ENCODE measurements around the gene ANTXR1. TPM values are rescaled to one million over a fixed set of nuclear protein-coding genes. Genes with fewer than 3 reads are reported as not detected.

ANTXR1 gene
- polyA plus RNA-seq, 1 donor (not counting 4 experiments of a cell fraction or from before 2014, with no cell fraction given): 20.4 TPM

- Histone ChIP-seq H3K36me3 (ENCODE audit: control insufficient read depth in 2 of 2, extremely low read depth in 1 of 2, insufficient read depth in 2 of 2, low read length in 2 of 2) (peaks cover 0 to 2% of the 10 kb centered on the region in 2 experiments), H3K4me2 (ENCODE audit: control insufficient read depth, extremely low read depth, insufficient read depth, low read depth, low read length) (no peak overlapping the region), H2AFZ (ENCODE audit: control insufficient read depth, low read length) (no peak overlapping the region), H3K4me3 (ENCODE audit: control insufficient read depth in 2 of 3, extremely low read depth in 1 of 3, insufficient read depth in 2 of 3, low read depth in 1 of 3, low read length in 3 of 3) (no peak overlapping the region), H3K9ac (ENCODE audit: control insufficient read depth, extremely low read depth, insufficient read depth, low read length) (no peak overlapping the region), H3K27ac (ENCODE audit: control insufficient read depth, insufficient read depth, low read length) (no peak overlapping the region), H3K9me3 (ENCODE audit: control insufficient read depth, low read depth, low read length) (no peaks in the 10 kb centered on the region), H3K27me3 (ENCODE audit: control insufficient read depth, extremely low read depth, insufficient read depth, low read length) (no peaks in the 10 kb centered on the region), H3K4me1 (ENCODE audit: control insufficient read depth, extremely low read depth, insufficient read depth, low read length) (no peaks in the 10 kb centered on the region), H4K20me1 (ENCODE audit: control insufficient read depth, extremely low read depth, insufficient read depth, low read length) (no peaks in the 10 kb centered on the region), H3K79me2 (ENCODE audit: control insufficient read depth, insufficient read depth, low read length) (no peaks in the 10 kb centered on the region), H3K9me1 (ENCODE audit: control insufficient read depth, extremely low read depth, insufficient read depth, low read length) (no peaks in the 10 kb centered on the region)
- no peak for DNase-seq (ENCODE audit: low read depth, low spot score)
- FAIRE-seq: no peak
- no peak for TF ChIP-seq EZH2 (IDR thresholded peaks at IDR 0.05; ENCODE audit: low read length)
- TF ChIP-seq, protein P1, sequence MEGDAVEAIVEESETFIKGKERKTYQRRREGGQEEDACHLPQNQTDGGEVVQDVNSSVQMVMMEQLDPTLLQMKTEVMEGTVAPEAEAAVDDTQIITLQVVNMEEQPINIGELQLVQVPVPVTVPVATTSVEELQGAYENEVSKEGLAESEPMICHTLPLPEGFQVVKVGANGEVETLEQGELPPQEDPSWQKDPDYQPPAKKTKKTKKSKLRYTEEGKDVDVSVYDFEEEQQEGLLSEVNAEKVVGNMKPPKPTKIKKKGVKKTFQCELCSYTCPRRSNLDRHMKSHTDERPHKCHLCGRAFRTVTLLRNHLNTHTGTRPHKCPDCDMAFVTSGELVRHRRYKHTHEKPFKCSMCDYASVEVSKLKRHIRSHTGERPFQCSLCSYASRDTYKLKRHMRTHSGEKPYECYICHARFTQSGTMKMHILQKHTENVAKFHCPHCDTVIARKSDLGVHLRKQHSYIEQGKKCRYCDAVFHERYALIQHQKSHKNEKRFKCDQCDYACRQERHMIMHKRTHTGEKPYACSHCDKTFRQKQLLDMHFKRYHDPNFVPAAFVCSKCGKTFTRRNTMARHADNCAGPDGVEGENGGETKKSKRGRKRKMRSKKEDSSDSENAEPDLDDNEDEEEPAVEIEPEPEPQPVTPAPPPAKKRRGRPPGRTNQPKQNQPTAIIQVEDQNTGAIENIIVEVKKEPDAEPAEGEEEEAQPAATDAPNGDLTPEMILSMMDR (optimal IDR thresholded peaks at IDR 0.05 in 1 of 3, IDR thresholded peaks at IDR 0.05 in 1 of 3, conservative IDR thresholded peaks at IDR 0.05 in 1 of 3; ENCODE audit: extremely low read depth in 1 of 3, insufficient read depth in 2 of 3, low read length in 3 of 3): no peak
- dilution Hi-C loops (cut with MboI; ENCODE audit: extremely low pct_ligation_motif_present, low sequenced_read_pairs): no loop called here
Observed at GRCh38 chr2:69217333-69218080, 204.5 kb downstream of the ANTXR1 start.

DNA sequence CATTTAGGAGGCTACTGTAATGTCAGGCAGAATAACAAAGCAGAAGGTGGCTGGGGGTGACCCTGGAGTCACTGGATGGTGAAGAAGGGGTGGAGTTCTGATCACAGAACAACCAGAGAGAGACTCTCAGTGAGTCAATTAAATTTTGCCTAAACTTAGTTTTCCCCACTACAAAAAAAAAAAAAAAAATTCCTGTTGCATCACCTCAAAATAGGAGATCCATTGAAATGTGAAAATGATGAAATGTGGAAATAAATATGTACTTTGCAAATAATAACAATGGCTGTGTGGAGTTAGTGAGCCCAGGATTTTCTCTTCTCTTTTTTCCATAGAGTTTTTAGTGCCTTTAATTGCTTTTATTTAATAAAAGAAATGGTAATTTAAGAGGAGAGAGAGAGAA lies 208.5 kb downstream of the ANTXR1 start:
- no peak for FAIRE-seq
- dilution Hi-C loops (cut with MboI; ENCODE audit: extremely low pct_ligation_motif_present, low sequenced_read_pairs): no loop called here
- no peaks in the 10 kb centered on the region for H3K36me3 ChIP-seq (ENCODE audit: control insufficient read depth in 2 of 2, extremely low read depth in 1 of 2, insufficient read depth in 2 of 2, low read length in 2 of 2)

More for the DNA sequence above, 208.5 kb downstream of the ANTXR1 start:
- no peak overlapping the region for H3K4me3 ChIP-seq (ENCODE audit: control insufficient read depth in 2 of 3, extremely low read depth in 1 of 3, insufficient read depth in 2 of 3, low read depth in 1 of 3, low read length in 3 of 3)
- H3K79me2 ChIP-seq (ENCODE audit: control insufficient read depth, insufficient read depth, low read length): no peaks in the 10 kb centered on the region
- no peaks in the 10 kb centered on the region for H4K20me1 ChIP-seq (ENCODE audit: control insufficient read depth, extremely low read depth, insufficient read depth, low read length)
- no peaks in the 10 kb centered on the region for H3K9me1 ChIP-seq (ENCODE audit: control insufficient read depth, extremely low read depth, insufficient read depth, low read length)
- no peak overlapping the region for H3K27ac ChIP-seq (ENCODE audit: control insufficient read depth, insufficient read depth, low read length)
- H3K9me3 ChIP-seq (ENCODE audit: control insufficient read depth, low read depth, low read length): no peaks in the 10 kb centered on the region
- no peaks in the 10 kb centered on the region for H3K27me3 ChIP-seq (ENCODE audit: control insufficient read depth, extremely low read depth, insufficient read depth, low read length)
- no peaks in the 10 kb centered on the region for H3K4me1 ChIP-seq (ENCODE audit: control insufficient read depth, extremely low read depth, insufficient read depth, low read length)
- H3K4me2 ChIP-seq (ENCODE audit: control insufficient read depth, extremely low read depth, insufficient read depth, low read depth, low read length): no peak overlapping the region
- H2AFZ ChIP-seq (ENCODE audit: control insufficient read depth, low read length): no peak overlapping the region
- TF ChIP-seq, protein P1 (optimal IDR thresholded peaks at IDR 0.05 in 1 of 3, IDR thresholded peaks at IDR 0.05 in 1 of 3, conservative IDR thresholded peaks at IDR 0.05 in 1 of 3; ENCODE audit: extremely low read depth in 1 of 3, insufficient read depth in 2 of 3, low read length in 3 of 3): no peak
- no peak for TF ChIP-seq EZH2 (IDR thresholded peaks at IDR 0.05; ENCODE audit: low read length)
- no peak overlapping the region for H3K9ac ChIP-seq (ENCODE audit: control insufficient read depth, extremely low read depth, insufficient read depth, low read length)
- no peak for DNase-seq (ENCODE audit: low read depth, low spot score)

All from keratinocyte (primary cell).